HepG2 (cell line): ENCODE data around the gene PSMD3. TPM values are rescaled to one million over a fixed set of nuclear protein-coding genes. Genes with fewer than 3 reads are reported as not detected.

ENCODE experiments used
- ARID5B ChIP-seq: IDR thresholded peaks from 2 replicates; pipeline ENCODE4 v1.4.0; 2020; ENCODE audit warnings: mild to moderate bottlenecking, missing genetic modification reagents
- BRCA1 ChIP-seq: sonication (generic); formaldehyde crosslinking; IDR thresholded peaks from 2 replicates; pipeline ENCODE4 v1.4.0; 2020; ENCODE audit warnings: missing genetic modification reagents
- DMAP1 ChIP-seq: IDR thresholded peaks from 2 replicates; pipeline ENCODE4 v1.6.1; 2016
- ETV5 ChIP-seq: IDR thresholded peaks from 2 replicates; pipeline ENCODE4 v1.6.1; 2018; ENCODE audit warnings: missing biosample characterization, missing genetic modification reagents, inconsistent platforms, borderline replicate concordance
- GFI1 ChIP-seq: sonication (generic); formaldehyde crosslinking; IDR thresholded peaks from 2 replicates; pipeline ENCODE4 v1.5.0; 2020; ENCODE audit warnings: missing genetic modification reagents, mild to moderate bottlenecking, borderline replicate concordance
- HNF4G ChIP-seq, 2 experiments: sonication (generic) in 1 of 2; formaldehyde crosslinking in 1 of 2; IDR thresholded peaks; 2 replicates each; pipeline versions ENCODE4 v1.4.0 to v1.6.1; 2011 to 2020; ENCODE audit warnings: borderline replicate concordance in 2 of 2, low read depth in 2 of 2, mild to moderate bottlenecking in 2 of 2, low read length in 1 of 2, missing genetic modification reagents in 1 of 2, moderate library complexity in 1 of 2
- PHF21A ChIP-seq: sonication (generic); formaldehyde crosslinking; IDR thresholded peaks from 2 replicates; pipeline ENCODE4 v1.5.0; 2020; ENCODE audit warnings: mild to moderate bottlenecking, missing genetic modification reagents
- RCOR2 ChIP-seq: IDR thresholded peaks from 2 replicates; pipeline ENCODE4 v1.6.1; 2016; ENCODE audit warnings: missing biosample characterization, missing genetic modification reagents
- REPIN1 ChIP-seq: sonication (generic); formaldehyde crosslinking; IDR thresholded peaks from 2 replicates; pipeline ENCODE4 v1.8.0; 2022; ENCODE audit warnings: missing genetic modification reagents, low read depth, mild to moderate bottlenecking, borderline replicate concordance
- SNRNP70 ChIP-seq: fragments of 200-400 bp; formaldehyde crosslinking; IDR thresholded peaks from 2 replicates; pipeline ENCODE4 v1.6.1; 2017; ENCODE audit warnings: mild to moderate bottlenecking, low read depth, low read length, moderate library complexity
- SOX5 ChIP-seq: IDR thresholded peaks from 2 replicates; pipeline ENCODE4 v1.6.1; 2016; ENCODE audit warnings: borderline replicate concordance
- SOX6 ChIP-seq, 2 experiments: fragments of 450-650 bp in 1 of 2; sonication (generic) in 1 of 2; formaldehyde crosslinking in 1 of 2; IDR thresholded peaks; 2 replicates each; pipeline versions ENCODE4 v1.4.0 to v1.6.1; 2017 to 2020; ENCODE audit warnings: antibody characterized with exemption in 1 of 2, mild to moderate bottlenecking in 1 of 2, missing genetic modification reagents in 1 of 2
- SP5 ChIP-seq: IDR thresholded peaks from 2 replicates; pipeline ENCODE4 v1.6.1; 2016; ENCODE audit warnings: low read depth, borderline replicate concordance
- THRA ChIP-seq: sonication (generic); formaldehyde crosslinking; IDR thresholded peaks from 2 replicates; pipeline ENCODE4 v1.4.0; 2020; ENCODE audit warnings: missing genetic modification reagents, borderline replicate concordance
- ZFP82 ChIP-seq: sonication (generic); formaldehyde crosslinking; IDR thresholded peaks from 2 replicates; pipeline ENCODE4 v1.5.1; 2020; ENCODE audit warnings: mild to moderate bottlenecking, missing genetic modification reagents, borderline replicate concordance
- ZNF572 ChIP-seq: sonication (generic); formaldehyde crosslinking; IDR thresholded peaks from 2 replicates; pipeline ENCODE4 v1.5.1; 2020; ENCODE audit warnings: mild to moderate bottlenecking, missing genetic modification reagents
- ZNF605 ChIP-seq: sonication (generic); formaldehyde crosslinking; IDR thresholded peaks from 2 replicates; pipeline ENCODE4 v1.8.0; 2022; ENCODE audit warnings: mild to moderate bottlenecking, missing genetic modification reagents
- polyA plus RNA-seq, 8 experiments: library from polyadenylated mRNA; depleted of rRNA in 3 of 8; stranded (reverse) in 7 of 8; unstranded in 1 of 8; fragments of >200 nt; fragmentation: Illumina TruSeq in 4 of 8; extraction: Trizol in 4 of 8; gene quantifications; 2 replicates each; pipeline versions ENCODE4 v1.2.1 to v1.2.3, GENCODE V29; 2011 to 2016; ENCODE audit warnings: low read depth in 4 of 8, missing spikeins in 1 of 8, mixed read lengths in 1 of 8; ENCODE audit not compliant: insufficient read depth in 1 of 8
- total RNA-seq, 5 experiments: library from RNA; depleted of rRNA; stranded (reverse); fragments of >200 nt; fragmentation: Illumina TruSeq; extraction: Trizol; gene quantifications; 2 replicates each; pipeline ENCODE4 v1.2.3, GENCODE V29; 2016; ENCODE audit warnings: low read depth in 1 of 5
- TF ChIP-seq, protein P1 (sequence below): sonication (generic); formaldehyde crosslinking; IDR thresholded peaks from 2 replicates; pipeline ENCODE4 v1.4.0; 2020; ENCODE audit warnings: missing genetic modification reagents
- TF ChIP-seq, protein P2 (sequence below): sonication (generic); formaldehyde crosslinking; conservative IDR thresholded peaks from 2 replicates; pipeline ENCODE4 v1.8.1; 2023; ENCODE audit warnings: missing genetic modification reagents

PSMD3 gene
- total and polyA plus RNA-seq, 2 of the 13 experiments (the other 11 are each of a cell fraction or from before 2014, with no cell fraction given): 97.4 to 146 TPM

- peak; percentile 29; the same call in 1 of the 2 replicates for TF ChIP-seq ARID5B (CRISPR knock-in tag)
- peak; percentile 98 for TF ChIP-seq REPIN1 (CRISPR knock-in tag)
- TF ChIP-seq ZNF572: no peak
- no peak for TF ChIP-seq DMAP1 (CRISPR knock-in tag)
- peak; percentile 58; the same call in 1 of the 2 replicates for TF ChIP-seq SP5
- TF ChIP-seq SOX6 (IDR thresholded peaks at IDR 0.05): no peak
- peak; percentile 54 for TF ChIP-seq SOX6 (CRISPR knock-in tag; IDR thresholded peaks at IDR 0.05)
- no peak for TF ChIP-seq SNRNP70
- TF ChIP-seq ZFP82: no peak
- TF ChIP-seq HNF4G (IDR thresholded peaks at IDR 0.05; ENCODE audit: borderline replicate concordance, low read depth, low read length): peak; percentile 32; the same call in 1 of the 2 replicates
- no peak for TF ChIP-seq HNF4G (CRISPR knock-in tag; IDR thresholded peaks at IDR 0.05; ENCODE audit: borderline replicate concordance, low read depth)
- peak; percentile 34; the same call in 1 of the 2 replicates for TF ChIP-seq SOX5 (CRISPR knock-in tag)
- TF ChIP-seq, protein P1, sequence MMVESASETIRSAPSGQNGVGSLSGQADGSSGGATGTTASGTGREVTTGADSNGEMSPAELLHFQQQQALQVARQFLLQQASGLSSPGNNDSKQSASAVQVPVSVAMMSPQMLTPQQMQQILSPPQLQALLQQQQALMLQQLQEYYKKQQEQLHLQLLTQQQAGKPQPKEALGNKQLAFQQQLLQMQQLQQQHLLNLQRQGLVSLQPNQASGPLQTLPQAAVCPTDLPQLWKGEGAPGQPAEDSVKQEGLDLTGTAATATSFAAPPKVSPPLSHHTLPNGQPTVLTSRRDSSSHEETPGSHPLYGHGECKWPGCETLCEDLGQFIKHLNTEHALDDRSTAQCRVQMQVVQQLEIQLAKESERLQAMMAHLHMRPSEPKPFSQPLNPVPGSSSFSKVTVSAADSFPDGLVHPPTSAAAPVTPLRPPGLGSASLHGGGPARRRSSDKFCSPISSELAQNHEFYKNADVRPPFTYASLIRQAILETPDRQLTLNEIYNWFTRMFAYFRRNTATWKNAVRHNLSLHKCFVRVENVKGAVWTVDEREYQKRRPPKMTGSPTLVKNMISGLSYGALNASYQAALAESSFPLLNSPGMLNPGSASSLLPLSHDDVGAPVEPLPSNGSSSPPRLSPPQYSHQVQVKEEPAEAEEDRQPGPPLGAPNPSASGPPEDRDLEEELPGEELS (CRISPR knock-in tag): peak; percentile 60
- TF ChIP-seq THRA (CRISPR knock-in tag): no peak
- TF ChIP-seq ETV5 (CRISPR knock-in tag): peak; percentile 23; the same call in 1 of the 2 replicates
- no peak for TF ChIP-seq BRCA1 (CRISPR knock-in tag)
- peak; percentile 57 for TF ChIP-seq PHF21A (CRISPR knock-in tag)
- TF ChIP-seq GFI1 (CRISPR knock-in tag): peak; percentile 47; the same call in 1 of the 2 replicates
- peak; percentile 70 for TF ChIP-seq RCOR2 (CRISPR knock-in tag)
- TF ChIP-seq ZNF605 (CRISPR knock-in tag): 0 out of 2 replicates have a peak, but pooled peaks have one; percentile 41
- TF ChIP-seq, protein P2, sequence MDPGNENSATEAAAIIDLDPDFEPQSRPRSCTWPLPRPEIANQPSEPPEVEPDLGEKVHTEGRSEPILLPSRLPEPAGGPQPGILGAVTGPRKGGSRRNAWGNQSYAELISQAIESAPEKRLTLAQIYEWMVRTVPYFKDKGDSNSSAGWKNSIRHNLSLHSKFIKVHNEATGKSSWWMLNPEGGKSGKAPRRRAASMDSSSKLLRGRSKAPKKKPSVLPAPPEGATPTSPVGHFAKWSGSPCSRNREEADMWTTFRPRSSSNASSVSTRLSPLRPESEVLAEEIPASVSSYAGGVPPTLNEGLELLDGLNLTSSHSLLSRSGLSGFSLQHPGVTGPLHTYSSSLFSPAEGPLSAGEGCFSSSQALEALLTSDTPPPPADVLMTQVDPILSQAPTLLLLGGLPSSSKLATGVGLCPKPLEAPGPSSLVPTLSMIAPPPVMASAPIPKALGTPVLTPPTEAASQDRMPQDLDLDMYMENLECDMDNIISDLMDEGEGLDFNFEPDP (CRISPR knock-in tag): 0 out of 2 replicates have a peak, but pooled peaks have one; percentile 50
Measured at GRCh38 chr17:39934324-39934723, 46.3 kb upstream of the PSMD3 start (continued).
